ENCODE results near the gene AEBP1. TPM values are rescaled to one million over a fixed set of nuclear protein-coding genes. Genes with fewer than 3 reads are reported as not detected.

AEBP1 gene
- total RNA-seq, 1 experiment from 2014 or later: 49.3 TPM

- Mint-ChIP-seq H3K27me3 (ENCODE audit: low read depth) (peaks cover 58% of the 10 kb centered on the region), H3K36me3 (ENCODE audit: insufficient read depth in 1 of 3, low read depth in 3 of 3) (no peaks in the 10 kb centered on the region; a peak in 1 of 7 replicates), H3K4me3 (no peak overlapping the region), H3K9me3 (no peaks in the 10 kb centered on the region), H3K27ac (no peak overlapping the region), H3K4me1 (peaks cover 9 to 17% of the 10 kb centered on the region in 2 experiments)
- Histone ChIP-seq H3K9ac (ENCODE audit: extremely low read depth, insufficient read length, low read length) (no peak overlapping the region), H3K14ac (ENCODE audit: insufficient read depth, low read length) (no peak overlapping the region), H3K56ac (ENCODE audit: insufficient read length, low read depth, low read length) (no peak overlapping the region), H4K8ac (replicated peaks; ENCODE audit: insufficient read length, low read depth, low read length) (no peak overlapping the region), H2BK120ac (ENCODE audit: low read depth, low read length, poor library complexity, severe bottlenecking) (no peak overlapping the region), H2BK15ac (ENCODE audit: low read depth, low read length) (no peak overlapping the region), H3K9me3 (ENCODE audit: control insufficient read depth, low read depth, low read length) (no peaks in the 10 kb centered on the region), H3K79me1 (ENCODE audit: insufficient read depth, low read depth, low read length, poor library complexity, severe bottlenecking) (no peaks in the 10 kb centered on the region), H3K4me2 (ENCODE audit: insufficient read depth, insufficient read length, low read length) (no peak overlapping the region), H3K23me2 (ENCODE audit: insufficient read length, low read depth, low read length, poor library complexity, severe bottlenecking) (peaks cover 9% of the 10 kb centered on the region), H3K4me1 (ENCODE audit: insufficient read depth, low read length) (no peaks in the 10 kb centered on the region), H3K27ac (ENCODE audit: insufficient read length, low read depth, low read length) (no peak overlapping the region), H3K79me2 (ENCODE audit: insufficient read depth, low read length) (no peaks in the 10 kb centered on the region), H2AK5ac (ENCODE audit: insufficient read length, low read length) (no peak overlapping the region), H3T11ph (ENCODE audit: low read length) (no peak overlapping the region), H2BK20ac (ENCODE audit: low read depth, low read length, poor library complexity, severe bottlenecking) (no peak overlapping the region), H3K27me3 (ENCODE audit: insufficient read depth, low read length) (peaks cover 8% of the 10 kb centered on the region; the same call in 1 of the 2 replicates), H2BK12ac (ENCODE audit: insufficient read length, low read depth, low read length) (no peak overlapping the region), H4K5ac (ENCODE audit: insufficient read length, low read depth, low read length) (no peak overlapping the region), H4K91ac (ENCODE audit: insufficient read length, low read depth, low read length) (no peak overlapping the region), H2BK5ac (ENCODE audit: insufficient read length, low read length) (no peak overlapping the region), H3K18ac (ENCODE audit: insufficient read length, low read depth, low read length) (no peak overlapping the region), H3K23ac (ENCODE audit: insufficient read length, low read depth, low read length) (no peak overlapping the region), H3K4ac (ENCODE audit: low read depth, low read length) (no peak overlapping the region), H4K20me1 (ENCODE audit: control insufficient read depth, insufficient read depth, insufficient read length) (no peaks in the 10 kb centered on the region), H2AFZ (ENCODE audit: low read length) (no peak overlapping the region)
- no peak for TF ChIP-seq CTCF (conservative IDR thresholded peaks at IDR 0.05)
- WGBS (ENCODE audit: extremely low coverage, insufficient read length, low lambda C conversion rate): no CpG with 5 or more reads among the region's 4 CpGs
- DNase-seq: no peak
Measured at GRCh38 chr7:44142028-44142427, 37.9 kb downstream of the AEBP1 start.
